DND-41 (cell line): Measurements from ENCODE around the gene RANBP9.

ENCODE experiments used
- EZH2 ChIP-seq: IDR thresholded peaks from 3 replicates; pipeline ENCODE4 v1.6.1; 2012; ENCODE audit warnings: borderline replicate concordance, low read depth, mild to moderate bottlenecking, moderate library complexity, low read length, inconsistent platforms; ENCODE audit not compliant: severe bottlenecking
- TF ChIP-seq, protein P1 (sequence below): IDR thresholded peaks from 2 replicates; pipeline ENCODE4 v1.5.1; 2012; ENCODE audit warnings: borderline replicate concordance, low read length, moderate library complexity, mild to moderate bottlenecking; ENCODE audit not compliant: poor library complexity, severe bottlenecking; ENCODE audit errors: extremely low read depth

- TF ChIP-seq, protein P1, sequence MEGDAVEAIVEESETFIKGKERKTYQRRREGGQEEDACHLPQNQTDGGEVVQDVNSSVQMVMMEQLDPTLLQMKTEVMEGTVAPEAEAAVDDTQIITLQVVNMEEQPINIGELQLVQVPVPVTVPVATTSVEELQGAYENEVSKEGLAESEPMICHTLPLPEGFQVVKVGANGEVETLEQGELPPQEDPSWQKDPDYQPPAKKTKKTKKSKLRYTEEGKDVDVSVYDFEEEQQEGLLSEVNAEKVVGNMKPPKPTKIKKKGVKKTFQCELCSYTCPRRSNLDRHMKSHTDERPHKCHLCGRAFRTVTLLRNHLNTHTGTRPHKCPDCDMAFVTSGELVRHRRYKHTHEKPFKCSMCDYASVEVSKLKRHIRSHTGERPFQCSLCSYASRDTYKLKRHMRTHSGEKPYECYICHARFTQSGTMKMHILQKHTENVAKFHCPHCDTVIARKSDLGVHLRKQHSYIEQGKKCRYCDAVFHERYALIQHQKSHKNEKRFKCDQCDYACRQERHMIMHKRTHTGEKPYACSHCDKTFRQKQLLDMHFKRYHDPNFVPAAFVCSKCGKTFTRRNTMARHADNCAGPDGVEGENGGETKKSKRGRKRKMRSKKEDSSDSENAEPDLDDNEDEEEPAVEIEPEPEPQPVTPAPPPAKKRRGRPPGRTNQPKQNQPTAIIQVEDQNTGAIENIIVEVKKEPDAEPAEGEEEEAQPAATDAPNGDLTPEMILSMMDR: no peak
- TF ChIP-seq EZH2: no peak
Measured at GRCh38 chr6:13591205-13591921, 120.3 kb downstream of the RANBP9 start.
